BLaER1 (cell line): ENCODE results near the gene SLC35E1.

Experiments used
- H3K27ac ChIP-seq: shearing (Covaris generic); formaldehyde crosslinking; 2 replicates; pipeline ENCODE4 v1.8.1; 2022
- H3K27me3 ChIP-seq: shearing (Covaris generic); formaldehyde crosslinking; 2 replicates; pipeline ENCODE4 v1.8.1; 2022
- H3K36me3 ChIP-seq: shearing (Covaris generic); formaldehyde crosslinking; 2 replicates; pipeline ENCODE4 v1.8.1; 2022
- H3K4me1 ChIP-seq: shearing (Covaris generic); formaldehyde crosslinking; 2 replicates; pipeline ENCODE4 v1.8.1; 2022
- H3K4me2 ChIP-seq: shearing (Covaris generic); formaldehyde crosslinking; 2 replicates; pipeline ENCODE4 v1.8.1; 2022
- H3K4me3 ChIP-seq: shearing (Covaris generic); formaldehyde crosslinking; 2 replicates; pipeline ENCODE4 v1.8.1; 2022
- H3K9ac ChIP-seq: shearing (Covaris generic); formaldehyde crosslinking; 2 replicates; pipeline ENCODE4 v1.8.1; 2022
- H3K9me3 ChIP-seq: shearing (Covaris generic); formaldehyde crosslinking; 2 replicates; pipeline ENCODE4 v1.8.1; 2022
- H4K20me1 ChIP-seq: shearing (Covaris generic); formaldehyde crosslinking; 2 replicates; pipeline ENCODE4 v1.8.1; 2022
- Cebpa-rat ChIP-seq: shearing (Covaris generic); IDR thresholded peaks from 2 replicates; pipeline ENCODE4 v1.8.1; 2022

SLC35E1 gene

GRCh38 chr19:16584248-16585093, 12.3 kb upstream of the SLC35E1 start:
- no peak for TF ChIP-seq Cebpa-rat
- Histone ChIP-seq H3K9me3 (no peaks in the 10 kb centered on the region), H3K27me3 (no peaks in the 10 kb centered on the region), H3K36me3 (peaks cover 32% of the 10 kb centered on the region), H3K4me2 (peak overlapping the region; percentile 95), H3K27ac (peak overlapping the region; percentile 83), H4K20me1 (peaks cover 98% of the 10 kb centered on the region), H3K4me3 (peak overlapping the region; percentile 62), H3K9ac (peak overlapping the region; percentile 73), H3K4me1 (peaks cover 99% of the 10 kb centered on the region)

GRCh38 chr19:16582486-16583261, 10.5 kb upstream of the SLC35E1 start:
- Histone ChIP-seq H3K9me3 (no peaks in the 10 kb centered on the region), H3K4me3 (no peak overlapping the region; the same call in 1 of the 2 replicates), H3K27me3 (no peaks in the 10 kb centered on the region), H3K9ac (peak overlapping the region; percentile 73), H3K27ac (peak overlapping the region; percentile 83), H4K20me1 (peaks cover 98% of the 10 kb centered on the region), H3K36me3 (peaks cover 50% of the 10 kb centered on the region), H3K4me2 (peak overlapping the region; percentile 95), H3K4me1 (peaks cover 85% of the 10 kb centered on the region)
- no peak for TF ChIP-seq Cebpa-rat

GRCh38 chr19:16581971-16582343, 9.7 kb upstream of the SLC35E1 start:
- Histone ChIP-seq H3K27me3 (no peaks in the 10 kb centered on the region), H3K4me3 (no peak overlapping the region), H3K9ac (peak overlapping the region; percentile 60), H4K20me1 (peaks cover 98% of the 10 kb centered on the region), H3K4me2 (peak overlapping the region; percentile 95), H3K27ac (peak overlapping the region; percentile 83), H3K36me3 (peaks cover 57% of the 10 kb centered on the region), H3K4me1 (peaks cover 77% of the 10 kb centered on the region), H3K9me3 (no peaks in the 10 kb centered on the region)
- TF ChIP-seq Cebpa-rat = no peak

- Histone ChIP-seq H3K27ac (peak overlapping the region; percentile 83), H4K20me1 (peaks cover 98% of the 10 kb centered on the region), H3K27me3 (no peaks in the 10 kb centered on the region), H3K36me3 (peaks cover 63% of the 10 kb centered on the region), H3K9me3 (no peaks in the 10 kb centered on the region), H3K9ac (peak overlapping the region; percentile 60), H3K4me2 (peak overlapping the region; percentile 95), H3K4me1 (peaks cover 71% of the 10 kb centered on the region), H3K4me3 (no peak overlapping the region)
- no peak for TF ChIP-seq Cebpa-rat
Observed at GRCh38 chr19:16581145-16581970, 9.1 kb upstream of the SLC35E1 start.

DNA sequence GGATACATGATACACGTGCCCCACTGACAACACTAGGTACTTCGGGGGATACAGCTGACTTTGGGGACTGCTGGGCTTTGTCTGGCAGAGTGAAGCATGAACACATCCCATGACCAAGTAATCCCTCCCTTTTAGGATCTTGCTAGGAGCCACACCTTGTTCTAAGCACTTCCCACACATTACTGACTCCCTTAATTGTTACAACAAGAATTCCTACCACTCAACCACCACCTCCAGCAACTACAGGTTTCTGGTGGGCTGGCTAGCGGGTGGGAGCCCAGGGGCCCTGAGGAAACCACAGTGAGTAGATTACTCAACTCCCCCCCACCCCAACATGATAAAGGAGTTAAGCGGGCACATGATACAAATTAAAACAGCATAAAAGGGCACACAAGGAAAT, 7.2 kb upstream of the SLC35E1 start:
- H3K9ac ChIP-seq = no peak overlapping the region; the same call in 1 of the 2 replicates
- 0 out of 2 replicates have a peak overlapping the region, but pooled peaks have one; percentile 11 for H3K4me2 ChIP-seq
- peaks cover 98% of the 10 kb centered on the region for H4K20me1 ChIP-seq
- peaks cover 63% of the 10 kb centered on the region for H3K4me1 ChIP-seq
- no peak overlapping the region for H3K4me3 ChIP-seq
- TF ChIP-seq Cebpa-rat = no peak
- H3K27ac ChIP-seq = no peak overlapping the region
- H3K27me3 ChIP-seq = no peaks in the 10 kb centered on the region
- peaks cover 83% of the 10 kb centered on the region for H3K36me3 ChIP-seq
- no peaks in the 10 kb centered on the region for H3K9me3 ChIP-seq

GRCh38 chr19:16577531-16577985, 5.3 kb upstream of the SLC35E1 start:
- H3K9me3 ChIP-seq = no peaks in the 10 kb centered on the region
- H3K9ac ChIP-seq = no peak overlapping the region
- H3K4me3 ChIP-seq = no peak overlapping the region
- no peak overlapping the region for H3K4me2 ChIP-seq
- H3K27me3 ChIP-seq = no peaks in the 10 kb centered on the region
- no peak for TF ChIP-seq Cebpa-rat
- H3K27ac ChIP-seq = no peak overlapping the region
- H3K36me3 ChIP-seq = peaks cover 90% of the 10 kb centered on the region
- H3K4me1 ChIP-seq = peaks cover 61% of the 10 kb centered on the region
- peaks cover 97% of the 10 kb centered on the region for H4K20me1 ChIP-seq

- peaks cover 84% of the 10 kb centered on the region for H3K36me3 ChIP-seq
- no peaks in the 10 kb centered on the region for H3K9me3 ChIP-seq
- no peak overlapping the region for H3K4me3 ChIP-seq
- peaks cover 55% of the 10 kb centered on the region for H3K4me1 ChIP-seq
- H3K9ac ChIP-seq = no peak overlapping the region
- H3K27me3 ChIP-seq = no peaks in the 10 kb centered on the region
- H3K4me2 ChIP-seq = no peak overlapping the region
- no peak for TF ChIP-seq Cebpa-rat
- peaks cover 91% of the 10 kb centered on the region for H4K20me1 ChIP-seq
- H3K27ac ChIP-seq = no peak overlapping the region
Observed at GRCh38 chr19:16576690-16577530, 4.7 kb upstream of the SLC35E1 start.

GRCh38 chr19:16575861-16576689, 3.9 kb upstream of the SLC35E1 start:
- Histone ChIP-seq H3K27me3 (no peaks in the 10 kb centered on the region), H3K4me1 (peaks cover 53% of the 10 kb centered on the region), H3K9ac (no peak overlapping the region)

More at GRCh38 chr19:16575861-16576689, 3.9 kb upstream of the SLC35E1 start:
- no peak overlapping the region for H3K4me2 ChIP-seq
- H4K20me1 ChIP-seq = peaks cover 90% of the 10 kb centered on the region
- H3K36me3 ChIP-seq = peaks cover 75% of the 10 kb centered on the region
- no peak overlapping the region for H3K27ac ChIP-seq
- H3K9me3 ChIP-seq = no peaks in the 10 kb centered on the region
- H3K4me3 ChIP-seq = no peak overlapping the region
- TF ChIP-seq Cebpa-rat = no peak
